OCI-LY7 (cell line): ENCODE measurements around the gene IQSEC1. TPM values are rescaled to one million over a fixed set of nuclear protein-coding genes. Genes with fewer than 3 reads are reported as not detected.

Experiments
- BruUV-seq: library from RNA; stranded (reverse); fragments of 400-500 nt; replicated peaks from 2 replicates; lab custom pipeline; 2021; lab: Mats Ljungman, UMichigan
- CTCF ChIA-PET: fragments of 300-600 bp; sonication (Branson Sonifier 250); formaldehyde crosslinking; loops from one replicate; lab custom pipeline; 2022; ENCODE audit warnings: antibody characterized with exemption; ENCODE audit not compliant: unreplicated experiment; lab: Charles Lee
- POLR2A ChIA-PET: fragments of 300-600 bp; sonication (Branson Sonifier 250); formaldehyde crosslinking; loops from one replicate; lab custom pipeline; 2022; ENCODE audit warnings: antibody characterized with exemption; lab: Charles Lee
- DNase-seq: peaks from one replicate; pipeline ENCODE4 v3.0.0-alpha.2; 2015; ENCODE audit warnings: low spot score
- H2AFZ ChIP-seq: fragments of 200-600 bp; sonication (generic), shearing (Covaris generic); 2 replicates; pipeline ENCODE4 v1.6.1; 2014; ENCODE audit warnings: mild to moderate bottlenecking, antibody characterized with exemption, low read length, moderate library complexity
- H3K27ac ChIP-seq: fragments of 200-600 bp; sonication (generic); 2 replicates; pipeline ENCODE4 v1.5.1; 2014; ENCODE audit warnings: mixed run types, low read depth, mild to moderate bottlenecking, moderate library complexity, low read length, inconsistent platforms; ENCODE audit not compliant: poor library complexity, severe bottlenecking
- H3K36me3 ChIP-seq: fragments of 200-600 bp; sonication (generic); 2 replicates; pipeline ENCODE4 v1.6.1; 2014; ENCODE audit warnings: mild to moderate bottlenecking, antibody characterized with exemption, low read length, moderate library complexity, mixed read lengths; ENCODE audit not compliant: insufficient read depth
- H3K4me1 ChIP-seq: fragments of 200-600 bp; sonication (generic); 2 replicates; pipeline ENCODE4 v1.5.1; 2014; ENCODE audit warnings: mild to moderate bottlenecking, low read length; ENCODE audit not compliant: insufficient read depth, poor library complexity, severe bottlenecking
- H3K4me2 ChIP-seq: fragments of 200-600 bp; sonication (generic); 2 replicates; pipeline ENCODE4 v1.6.1; 2014; ENCODE audit warnings: mild to moderate bottlenecking, low read length
- H3K4me3 ChIP-seq: fragments of 200-600 bp; sonication (generic); 2 replicates; pipeline ENCODE4 v1.5.1; 2014; ENCODE audit warnings: mild to moderate bottlenecking, low read depth, low read length; ENCODE audit not compliant: poor library complexity, severe bottlenecking
- H3K79me2 ChIP-seq: fragments of 200-600 bp; sonication (generic); 2 replicates; pipeline ENCODE4 v1.6.1; 2016; ENCODE audit warnings: low read depth, mild to moderate bottlenecking, low read length, moderate library complexity, mixed read lengths; ENCODE audit not compliant: insufficient read depth
- H3K9me2 ChIP-seq: fragments of 200-600 bp; sonication (generic); 2 replicates; pipeline ENCODE4 v1.6.1; 2016; ENCODE audit warnings: mild to moderate bottlenecking, low read length, mixed read lengths; ENCODE audit not compliant: insufficient read depth
- H3K9me3 ChIP-seq: fragments of 200-600 bp; sonication (generic); 2 replicates; pipeline ENCODE4 v1.6.1; 2014; ENCODE audit warnings: mild to moderate bottlenecking, mixed run types, low read length, mixed read lengths
- H4K20me1 ChIP-seq: fragments of 200-600 bp; sonication (generic); 2 replicates; pipeline ENCODE4 v1.6.1; 2014; ENCODE audit warnings: mild to moderate bottlenecking, antibody characterized with exemption, low read length, moderate library complexity, mixed read lengths; ENCODE audit not compliant: insufficient read depth
- EZH2phosphoT487 ChIP-seq: fragments of 200-600 bp; sonication (generic); IDR thresholded peaks from 2 replicates; pipeline ENCODE4 v1.6.1; 2018; ENCODE audit warnings: low read depth, borderline replicate concordance, mild to moderate bottlenecking, mixed run types, antibody characterized with exemption, low read length, moderate library complexity, mixed read lengths
- intact Hi-C: fragments of 100-400 bp; cut with micrococcal nuclease; formaldehyde crosslinking; loops from one replicate; pipeline ENCODE4 v1.10.0; 2022; ENCODE audit not compliant: unreplicated experiment
- total RNA-seq, 2 experiments: library from RNA; depleted of rRNA in 1 of 2; stranded (reverse); fragments of >200 nt in 1 of 2; shearing (Covaris generic) in 1 of 2; gene quantifications; 2 replicates each; pipeline ENCODE4 v1.2.3, GENCODE V29; 2014 to 2022
- TF ChIP-seq, protein P1 (sequence below): fragments of 200-600 bp; sonication (generic); conservative IDR thresholded peaks from 2 replicates; pipeline ENCODE4 v1.5.1; 2014; ENCODE audit warnings: mild to moderate bottlenecking, antibody characterized with exemption, low read length, moderate library complexity, mixed read lengths

Gene IQSEC1
- total RNA-seq, 2 experiments from 2014 or later = 25.2 to 70.1 TPM

DNA sequence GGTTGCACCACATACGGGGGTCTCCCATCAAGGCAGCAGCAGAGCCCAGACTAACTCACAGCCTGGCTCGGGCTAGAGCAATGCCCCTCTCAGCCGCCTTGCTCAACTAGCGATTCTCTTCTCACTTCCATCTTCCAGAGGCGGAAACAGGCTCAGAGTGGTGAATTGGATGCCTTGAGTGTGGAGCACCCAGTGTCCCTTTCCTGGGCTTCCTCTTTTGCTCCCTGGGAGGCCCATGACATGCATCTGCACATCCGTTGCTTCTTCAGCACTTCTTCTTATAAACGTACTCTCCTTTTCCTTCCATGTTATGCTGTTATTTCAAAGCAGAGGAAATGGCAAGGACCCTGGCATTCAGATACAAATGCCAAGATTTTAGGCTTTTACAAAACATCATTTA lies 2.1 kb upstream of the IQSEC1 start:
- Histone ChIP-seq H3K27ac (no peak overlapping the region), H4K20me1 (no peaks in the 10 kb centered on the region), H3K4me1 (peaks cover 85% of the 10 kb centered on the region), H3K36me3 (no peaks in the 10 kb centered on the region), H3K9me2 (no peaks in the 10 kb centered on the region), H2AFZ (no peak overlapping the region), H3K79me2 (peaks cover 27% of the 10 kb centered on the region), H3K4me3 (no peak overlapping the region), H3K9me3 (no peaks in the 10 kb centered on the region), H3K4me2 (peak overlapping the region; percentile 34; the same call in 1 of the 2 replicates)
- ChIA-PET POLR2A (interaction anchor here (1.1 kb wide), 1 partner anchor 10 kb away, joined by 4 read pairs; no protein-coding TSS in a partner anchor), CTCF (interaction anchor here (0.6 kb wide), 1 partner anchor 9 kb away, joined by 3 read pairs; no protein-coding TSS in a partner anchor)
- intact Hi-C loops = no loop called here
- BruUV-seq = no TSS peak
- DNase-seq = no peak
- TF ChIP-seq EZH2phosphoT487 = no peak
- TF ChIP-seq, protein P1, sequence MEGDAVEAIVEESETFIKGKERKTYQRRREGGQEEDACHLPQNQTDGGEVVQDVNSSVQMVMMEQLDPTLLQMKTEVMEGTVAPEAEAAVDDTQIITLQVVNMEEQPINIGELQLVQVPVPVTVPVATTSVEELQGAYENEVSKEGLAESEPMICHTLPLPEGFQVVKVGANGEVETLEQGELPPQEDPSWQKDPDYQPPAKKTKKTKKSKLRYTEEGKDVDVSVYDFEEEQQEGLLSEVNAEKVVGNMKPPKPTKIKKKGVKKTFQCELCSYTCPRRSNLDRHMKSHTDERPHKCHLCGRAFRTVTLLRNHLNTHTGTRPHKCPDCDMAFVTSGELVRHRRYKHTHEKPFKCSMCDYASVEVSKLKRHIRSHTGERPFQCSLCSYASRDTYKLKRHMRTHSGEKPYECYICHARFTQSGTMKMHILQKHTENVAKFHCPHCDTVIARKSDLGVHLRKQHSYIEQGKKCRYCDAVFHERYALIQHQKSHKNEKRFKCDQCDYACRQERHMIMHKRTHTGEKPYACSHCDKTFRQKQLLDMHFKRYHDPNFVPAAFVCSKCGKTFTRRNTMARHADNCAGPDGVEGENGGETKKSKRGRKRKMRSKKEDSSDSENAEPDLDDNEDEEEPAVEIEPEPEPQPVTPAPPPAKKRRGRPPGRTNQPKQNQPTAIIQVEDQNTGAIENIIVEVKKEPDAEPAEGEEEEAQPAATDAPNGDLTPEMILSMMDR = no peak

DNA sequence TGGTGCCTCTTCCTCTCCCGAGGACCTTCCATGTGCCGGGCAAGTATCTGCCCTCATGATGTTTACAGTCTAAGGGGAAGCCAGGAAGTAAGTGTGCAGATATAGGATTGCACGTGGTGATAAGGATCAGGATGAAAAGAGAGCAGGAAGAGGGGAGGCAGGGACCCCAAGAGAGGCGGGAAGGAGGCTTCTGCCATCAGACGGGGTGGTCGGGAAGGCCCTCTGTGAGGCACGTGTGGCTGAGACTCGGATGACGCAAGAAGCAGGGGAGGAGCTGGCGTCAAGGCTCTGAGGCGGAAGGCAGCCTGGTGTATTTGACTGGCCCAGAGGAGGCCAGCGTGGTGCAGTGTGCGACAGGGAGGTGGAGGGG lies 762 bp upstream of the IQSEC1 start:
- intact Hi-C loops = no loop called here
- DNase-seq = no peak
- CTCF ChIA-PET = no interaction called here
- H3K4me1 ChIP-seq = peaks cover 87% of the 10 kb centered on the region
- no peaks in the 10 kb centered on the region for H4K20me1 ChIP-seq
- peak overlapping the region; percentile 85 for H3K4me2 ChIP-seq
- H2AFZ ChIP-seq = peak overlapping the region; percentile 38; the same call in 1 of the 2 replicates
- POLR2A ChIA-PET = no interaction called here
- H3K9me3 ChIP-seq = no peaks in the 10 kb centered on the region
- H3K9me2 ChIP-seq = no peaks in the 10 kb centered on the region
- peaks cover 40% of the 10 kb centered on the region for H3K79me2 ChIP-seq
- H3K4me3 ChIP-seq = peak overlapping the region; percentile 77
- H3K36me3 ChIP-seq = peaks cover 4% of the 10 kb centered on the region; the same call in 1 of the 2 replicates
- no peak for TF ChIP-seq EZH2phosphoT487
- TF ChIP-seq, protein P1 = no peak
- BruUV-seq = no TSS peak
- no peak overlapping the region for H3K27ac ChIP-seq

DNA sequence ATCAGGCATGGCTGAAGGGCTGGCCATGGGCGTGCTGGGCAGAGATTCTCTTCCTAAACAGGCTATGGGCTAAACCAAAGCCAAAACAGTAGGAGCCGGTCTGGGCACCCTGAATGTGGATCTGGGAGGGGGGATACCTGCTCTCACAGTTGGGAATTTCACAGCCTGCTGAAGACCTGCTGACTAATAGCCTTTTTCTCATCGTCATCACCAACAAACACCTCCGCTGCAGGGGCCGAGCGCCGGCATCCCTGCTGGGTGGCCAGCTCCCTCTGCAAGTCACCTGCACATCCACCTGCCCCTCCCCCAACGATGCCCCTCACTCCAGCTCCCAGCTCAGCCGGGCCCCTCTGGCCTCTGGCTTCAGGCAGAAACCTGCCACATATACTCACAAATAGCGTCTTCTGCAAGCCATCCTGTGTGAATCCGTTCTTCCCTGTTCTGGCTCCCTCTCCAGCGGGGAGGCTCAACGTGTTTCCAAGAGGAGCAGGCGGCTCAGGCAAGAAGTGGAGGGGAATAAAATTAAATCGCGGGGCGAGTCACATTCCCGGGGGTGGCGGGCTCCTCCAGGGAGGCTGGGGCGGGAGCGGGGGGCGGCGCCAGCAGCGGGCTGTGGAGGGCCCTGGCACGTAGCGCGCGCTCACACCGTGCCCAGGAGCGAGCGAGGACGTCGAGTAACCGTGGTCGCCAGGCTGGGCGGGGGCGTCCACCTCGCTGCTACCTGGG lies 466 bp downstream of the IQSEC1 start:
- Histone ChIP-seq H3K9me3 (no peaks in the 10 kb centered on the region), H3K9me2 (no peaks in the 10 kb centered on the region), H3K27ac (peak overlapping the region; percentile 78), H3K4me1 (peaks cover 87% of the 10 kb centered on the region), H3K4me3 (peak overlapping the region; percentile 77), H3K36me3 (peaks cover 10% of the 10 kb centered on the region; the same call in 1 of the 2 replicates), H2AFZ (peak overlapping the region; percentile 38; the same call in 1 of the 2 replicates), H3K79me2 (peaks cover 53% of the 10 kb centered on the region), H3K4me2 (peak overlapping the region; percentile 85), H4K20me1 (no peaks in the 10 kb centered on the region)
- intact Hi-C loops = loop anchor here (1.0 kb wide), 3 partner anchors 12 to 56 kb away; no protein-coding TSS in a partner anchor
- no peak for DNase-seq
- no TSS peak for BruUV-seq
- ChIA-PET POLR2A (interaction anchor here (0.8 to 4.0 kb wide), 9 partner anchors 9 to 260 kb away, joined by 3 to 34 read pairs (median 3); no protein-coding TSS in a partner anchor), CTCF (interaction anchor here (1.0 to 1.2 kb wide), 2 partner anchors 20 to 60 kb away, joined by 3 to 5 read pairs; no protein-coding TSS in a partner anchor)
- TF ChIP-seq, protein P1 = no peak
- TF ChIP-seq EZH2phosphoT487 = no peak
